Measurements from ENCODE around the gene RHBDF1.
A peak's percentile ranks its signal among the peaks of the same experiment; 100 is the strongest.

The RHBDF1 gene, protein sequence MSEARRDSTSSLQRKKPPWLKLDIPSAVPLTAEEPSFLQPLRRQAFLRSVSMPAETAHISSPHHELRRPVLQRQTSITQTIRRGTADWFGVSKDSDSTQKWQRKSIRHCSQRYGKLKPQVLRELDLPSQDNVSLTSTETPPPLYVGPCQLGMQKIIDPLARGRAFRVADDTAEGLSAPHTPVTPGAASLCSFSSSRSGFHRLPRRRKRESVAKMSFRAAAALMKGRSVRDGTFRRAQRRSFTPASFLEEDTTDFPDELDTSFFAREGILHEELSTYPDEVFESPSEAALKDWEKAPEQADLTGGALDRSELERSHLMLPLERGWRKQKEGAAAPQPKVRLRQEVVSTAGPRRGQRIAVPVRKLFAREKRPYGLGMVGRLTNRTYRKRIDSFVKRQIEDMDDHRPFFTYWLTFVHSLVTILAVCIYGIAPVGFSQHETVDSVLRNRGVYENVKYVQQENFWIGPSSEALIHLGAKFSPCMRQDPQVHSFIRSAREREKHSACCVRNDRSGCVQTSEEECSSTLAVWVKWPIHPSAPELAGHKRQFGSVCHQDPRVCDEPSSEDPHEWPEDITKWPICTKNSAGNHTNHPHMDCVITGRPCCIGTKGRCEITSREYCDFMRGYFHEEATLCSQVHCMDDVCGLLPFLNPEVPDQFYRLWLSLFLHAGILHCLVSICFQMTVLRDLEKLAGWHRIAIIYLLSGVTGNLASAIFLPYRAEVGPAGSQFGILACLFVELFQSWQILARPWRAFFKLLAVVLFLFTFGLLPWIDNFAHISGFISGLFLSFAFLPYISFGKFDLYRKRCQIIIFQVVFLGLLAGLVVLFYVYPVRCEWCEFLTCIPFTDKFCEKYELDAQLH

DNA sequence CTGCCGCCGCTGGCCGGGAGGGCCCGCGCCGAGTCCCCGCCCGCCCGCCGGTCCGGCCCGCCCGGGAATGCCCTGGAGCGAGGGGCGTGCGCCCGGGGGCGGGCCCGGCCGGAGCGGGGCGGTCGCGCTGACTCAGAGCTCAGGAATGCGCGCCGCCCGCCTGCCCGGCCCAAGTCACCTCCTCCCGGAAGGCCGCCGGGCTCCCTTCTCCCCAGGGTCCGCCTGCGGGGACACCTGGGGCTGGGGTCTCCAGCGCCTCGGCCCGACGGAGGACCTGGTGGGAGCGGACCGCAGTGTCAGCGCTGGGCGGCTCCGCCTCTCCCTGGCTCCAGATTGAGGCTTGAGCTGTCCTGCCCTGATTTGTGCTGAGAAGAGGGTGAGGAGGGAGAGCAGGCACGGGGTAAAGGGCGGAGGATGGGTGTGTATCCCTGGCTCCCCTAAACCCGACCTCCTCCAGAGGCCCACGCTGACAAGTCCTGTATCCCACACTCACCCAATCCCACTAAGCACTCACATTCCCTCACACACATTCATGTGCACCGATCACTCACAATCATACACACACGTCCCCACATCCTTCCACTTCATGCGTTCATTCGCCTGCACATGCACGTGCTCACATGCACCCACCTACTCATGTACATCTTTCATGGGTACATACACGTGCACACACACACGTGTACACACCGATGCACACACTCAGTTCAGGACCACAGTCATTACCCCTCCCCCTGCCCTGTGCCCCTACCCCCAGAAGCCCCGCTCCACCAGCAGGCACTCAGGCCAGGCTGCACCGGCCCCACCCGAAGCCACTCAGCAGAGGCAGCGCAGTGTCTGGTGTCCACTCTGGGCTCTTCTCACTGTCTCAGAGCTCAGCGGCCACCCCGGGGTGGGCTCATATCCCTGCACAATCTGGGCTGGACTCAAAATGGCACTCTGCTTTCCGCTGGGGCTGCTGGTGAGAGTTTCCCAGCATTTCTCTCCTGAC, at the start of gene RHBDF1:
Gene RHBDF1, minus strand, starts transcription at position 71 of the 988 bp plus-strand sequence. CDS start 7,616 bp downstream, outside the sequence.
- DNase-seq = peak; percentile 72

DNA sequence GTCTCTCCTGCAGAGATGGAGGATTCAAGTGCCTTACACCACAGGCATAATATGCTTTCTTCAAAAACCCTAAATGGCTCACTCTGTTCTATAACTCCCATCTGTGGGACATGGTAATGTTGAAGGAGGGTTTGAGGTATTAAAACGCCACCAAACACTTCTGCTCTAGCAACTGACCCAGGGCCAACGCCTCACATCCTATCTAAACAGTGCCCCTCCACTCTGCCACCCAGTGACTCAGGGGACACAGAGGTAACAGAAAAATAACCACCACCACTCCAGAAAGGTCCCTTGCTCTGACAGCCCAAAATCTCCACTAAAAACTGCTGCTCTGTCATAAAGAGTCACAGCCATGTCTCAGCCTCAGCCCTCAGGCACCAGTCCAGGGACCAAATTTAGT, 48.3 kb upstream of the RHBDF1 start:
- DNase-seq = no peak

DNA sequence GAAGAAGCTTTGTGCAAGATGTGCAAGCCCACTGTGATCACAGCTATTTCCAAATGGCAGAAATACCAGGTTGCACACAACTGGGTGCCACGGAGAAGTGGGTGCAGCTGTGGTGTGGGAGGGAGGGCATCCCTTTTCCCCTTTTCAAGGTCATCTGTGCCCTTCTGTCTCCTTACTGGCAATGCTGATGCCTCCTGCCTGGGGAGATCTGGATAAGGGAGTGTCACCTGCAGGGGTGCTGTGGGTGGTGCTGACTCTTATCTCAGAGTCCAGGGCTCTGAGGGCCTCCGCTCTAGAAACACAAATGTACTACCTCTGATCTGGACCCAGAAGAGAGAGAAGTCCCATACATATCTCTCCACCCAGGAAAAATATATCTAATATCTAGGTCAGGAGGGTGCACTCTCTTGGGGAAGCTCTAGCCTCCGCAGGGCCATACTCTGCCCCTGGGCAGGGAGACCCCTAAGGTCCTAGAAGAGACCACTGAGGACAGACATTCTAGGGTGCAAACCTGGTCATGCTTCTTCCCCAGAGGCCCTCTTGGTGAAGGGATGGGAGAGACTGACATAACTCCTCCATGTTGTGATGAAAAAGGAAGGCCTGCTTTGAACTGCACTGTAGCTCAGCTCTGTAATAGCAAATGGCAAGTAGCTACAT, 47.5 kb upstream of the RHBDF1 start:
- no peak for DNase-seq

DNA sequence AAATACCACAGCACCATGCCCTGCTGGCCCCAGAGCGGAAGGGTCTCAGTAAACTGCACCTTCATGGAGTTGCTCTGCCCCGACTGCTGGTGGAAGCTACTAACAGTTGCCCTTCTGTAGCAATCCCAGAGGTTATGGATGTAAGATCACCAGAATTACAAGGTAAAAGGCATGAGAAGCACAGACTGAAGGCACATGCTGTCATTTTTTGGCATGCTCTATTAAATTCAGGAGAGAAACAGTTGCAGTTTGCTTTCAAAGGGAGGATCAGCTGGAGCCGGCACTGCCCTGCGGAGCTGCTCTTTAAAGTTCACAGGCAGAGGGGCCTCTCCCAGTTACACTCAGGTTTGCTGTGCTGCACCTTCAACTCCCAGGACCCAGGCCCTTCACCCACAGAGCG, 46.9 kb upstream of the RHBDF1 start:
- no peak for DNase-seq

DNA sequence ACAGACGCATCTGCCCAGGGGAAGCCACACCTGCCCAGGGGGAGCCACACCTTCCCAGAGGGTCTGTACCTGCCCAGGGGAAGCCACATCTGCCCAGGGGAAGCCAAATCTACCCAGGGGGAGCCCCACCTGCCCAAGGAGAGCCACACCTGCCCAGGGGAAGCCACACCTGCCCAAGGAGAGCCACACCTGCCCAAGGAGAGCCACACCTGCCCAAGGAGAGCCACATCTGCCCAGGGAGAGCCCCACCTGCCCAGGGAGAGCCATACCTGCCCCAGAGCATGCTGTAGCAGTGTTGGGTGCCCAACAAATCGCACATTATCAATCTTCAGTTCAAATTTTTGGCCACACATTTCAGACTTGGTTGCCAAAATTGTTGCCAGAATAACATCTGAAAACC, 46.4 kb upstream of the RHBDF1 start:
- DNase-seq = no peak

DNA sequence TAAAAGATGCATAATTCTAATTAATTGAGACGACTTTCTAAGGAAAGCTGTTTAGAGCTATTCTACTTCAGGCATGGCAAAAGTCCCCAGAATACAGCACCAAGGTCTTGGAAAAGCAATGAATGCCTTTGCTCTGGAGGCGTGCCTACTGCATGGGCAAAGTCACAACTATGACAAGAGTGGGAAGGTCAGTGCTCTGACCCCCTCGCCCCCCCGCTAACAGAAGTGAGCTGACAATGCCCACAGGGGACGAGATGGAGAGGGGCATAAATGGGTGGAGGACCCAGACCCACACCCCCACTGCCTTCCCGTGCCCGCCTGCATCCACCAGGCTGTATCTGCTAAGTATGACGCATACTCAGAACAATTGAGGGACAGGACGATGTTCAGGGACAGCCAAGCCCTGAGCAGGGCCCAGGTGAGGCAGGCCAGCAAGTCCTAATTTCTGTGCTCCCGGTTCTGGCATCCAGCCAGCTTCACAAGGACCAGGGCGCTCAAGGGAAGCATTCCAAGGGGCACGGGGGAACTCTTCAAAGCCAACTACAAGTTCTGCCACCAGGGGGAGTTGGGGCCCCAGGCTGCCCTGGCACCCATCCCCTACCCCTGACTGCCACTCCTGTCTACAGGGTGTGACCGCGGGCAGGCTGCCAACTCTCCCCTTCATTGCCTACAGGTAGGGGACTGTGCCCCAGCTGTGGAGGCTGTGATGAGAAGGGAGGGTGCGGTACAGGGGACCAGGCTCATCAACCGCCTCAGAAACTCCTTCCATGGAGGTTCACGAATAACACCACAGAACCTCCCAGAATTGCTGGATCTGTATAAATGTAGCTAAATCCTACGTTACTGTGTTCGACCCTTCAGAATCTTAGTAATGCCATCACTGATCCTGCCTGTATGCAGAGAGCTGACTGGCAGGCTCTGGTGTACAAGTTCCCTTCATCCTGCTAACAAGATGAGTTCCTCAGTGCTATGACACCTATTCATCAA, 45.2 kb upstream of the RHBDF1 start:
- DNase-seq = no peak

DNA sequence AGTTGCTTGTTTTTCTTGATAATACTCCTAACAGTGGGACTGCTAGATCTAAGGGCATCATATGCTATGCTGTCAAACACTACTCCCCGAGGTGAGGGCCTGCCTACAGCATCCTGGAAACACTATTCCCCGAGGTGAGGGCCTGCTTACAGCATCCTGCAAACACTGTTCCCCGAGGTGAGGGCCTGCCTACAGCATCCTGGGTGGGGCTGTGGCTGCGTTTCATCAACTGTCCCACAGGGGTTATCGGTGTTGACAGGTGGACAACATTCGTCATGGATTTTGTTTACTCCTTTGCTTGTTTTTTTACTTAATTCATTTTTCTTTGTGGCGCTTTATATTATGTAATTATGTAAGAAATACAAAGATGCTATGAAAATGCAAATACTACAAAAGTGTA, 43.6 kb upstream of the RHBDF1 start:
- no peak for DNase-seq

DNA sequence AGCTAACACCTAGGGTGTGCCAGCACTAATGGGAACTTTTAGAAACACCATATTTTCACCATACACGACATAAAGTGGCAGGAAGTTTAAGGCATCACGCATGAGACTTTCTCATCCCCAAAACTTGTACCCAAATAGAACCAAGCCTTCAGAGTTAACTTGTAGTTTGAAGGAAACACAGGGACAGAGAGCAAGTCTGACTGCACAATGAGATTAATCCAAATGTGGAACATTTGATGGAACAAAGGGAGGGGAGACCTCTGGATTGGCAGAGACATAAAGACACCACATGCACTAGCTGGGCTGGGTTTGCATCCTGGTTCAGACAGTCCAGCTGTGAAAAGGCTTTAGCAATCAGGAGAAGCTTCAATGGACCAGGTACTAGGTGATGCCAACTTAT, 41.9 kb upstream of the RHBDF1 start:
- no peak for DNase-seq

DNA sequence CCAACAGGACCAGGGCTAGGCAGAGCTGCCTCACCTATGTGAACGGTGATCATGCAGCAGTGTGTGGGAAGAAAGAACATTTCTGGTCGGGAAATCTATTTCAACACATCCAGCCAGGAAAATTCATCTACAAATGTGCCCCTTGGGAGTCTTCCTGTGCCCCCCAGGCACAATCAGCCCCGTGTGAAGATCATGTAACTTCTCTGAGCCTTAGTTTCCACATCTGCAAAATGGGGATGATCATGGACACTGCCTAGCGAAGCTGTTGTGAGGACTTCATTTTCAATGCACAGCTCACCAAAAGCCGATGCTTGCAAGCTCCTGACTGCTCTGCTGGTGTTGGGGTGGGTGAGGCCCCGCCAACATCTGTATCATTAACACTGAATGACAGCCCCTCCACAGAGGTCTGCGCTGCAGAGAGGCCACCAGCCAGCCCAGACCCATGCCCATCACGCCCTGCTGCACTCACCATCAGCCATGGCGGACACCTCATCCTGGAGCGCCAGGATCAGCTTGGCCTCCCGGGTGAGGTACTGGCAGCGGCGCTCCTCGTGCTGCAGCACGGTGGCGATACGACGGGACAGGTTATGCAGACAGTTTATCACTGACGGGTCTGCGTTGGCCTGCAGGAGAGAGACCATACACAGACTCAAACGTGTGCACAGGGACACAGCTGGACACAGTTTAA, 39.9 kb upstream of the RHBDF1 start:
- DNase-seq = no peak

DNA sequence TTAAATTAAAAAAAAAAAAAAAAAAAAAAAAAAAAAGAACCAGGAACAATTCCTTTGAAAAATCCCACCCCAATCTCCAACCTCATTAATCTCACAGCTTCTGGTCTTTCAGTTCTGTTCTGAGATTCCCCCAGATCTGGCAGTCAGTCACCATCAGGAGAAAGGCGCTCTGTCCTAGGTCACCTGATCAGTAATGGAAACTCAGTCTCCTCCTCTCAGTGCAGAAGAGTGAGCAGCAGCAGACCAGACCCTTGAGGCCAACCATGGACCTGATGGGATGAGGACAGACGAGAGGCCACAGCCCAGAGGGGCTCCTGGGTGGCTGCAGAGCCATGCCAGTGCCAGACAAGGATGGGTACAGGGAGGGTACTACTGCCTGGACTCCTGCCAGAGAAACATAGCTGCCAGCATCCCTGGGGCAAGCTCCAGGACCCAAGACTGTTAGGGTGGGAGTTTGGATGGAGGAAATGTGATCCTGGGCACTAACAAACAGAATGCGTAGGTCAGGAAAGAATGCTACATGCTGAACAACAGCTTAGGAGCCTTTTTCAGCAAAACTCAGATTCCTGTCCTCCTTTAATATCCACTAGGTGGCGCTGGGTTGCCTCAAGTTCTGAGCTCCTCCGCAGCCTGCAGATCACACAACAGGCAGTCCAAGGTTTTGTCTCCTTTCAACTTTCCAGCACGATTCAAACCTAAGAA, 34.3 kb upstream of the RHBDF1 start:
- DNase-seq = no peak

DNA sequence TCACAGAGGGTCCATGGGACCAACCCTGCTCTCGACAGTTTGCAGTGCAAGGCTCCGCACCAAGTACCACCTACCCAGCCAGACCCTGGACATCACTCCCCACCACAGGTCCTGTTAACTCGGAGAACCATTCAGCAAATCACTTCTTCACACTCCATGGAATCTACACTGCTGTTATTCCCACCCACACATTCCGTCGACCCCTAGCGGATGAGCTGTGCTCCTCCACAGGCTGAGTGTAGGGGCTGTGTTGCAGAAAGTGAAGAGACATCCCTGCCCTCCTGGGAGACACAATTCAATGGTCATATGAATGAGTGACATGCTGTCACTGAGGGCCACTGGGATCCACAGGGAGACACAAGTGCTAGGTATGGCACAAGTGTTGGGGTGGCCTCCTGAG, 33.1 kb upstream of the RHBDF1 start:
- no peak for DNase-seq

DNA sequence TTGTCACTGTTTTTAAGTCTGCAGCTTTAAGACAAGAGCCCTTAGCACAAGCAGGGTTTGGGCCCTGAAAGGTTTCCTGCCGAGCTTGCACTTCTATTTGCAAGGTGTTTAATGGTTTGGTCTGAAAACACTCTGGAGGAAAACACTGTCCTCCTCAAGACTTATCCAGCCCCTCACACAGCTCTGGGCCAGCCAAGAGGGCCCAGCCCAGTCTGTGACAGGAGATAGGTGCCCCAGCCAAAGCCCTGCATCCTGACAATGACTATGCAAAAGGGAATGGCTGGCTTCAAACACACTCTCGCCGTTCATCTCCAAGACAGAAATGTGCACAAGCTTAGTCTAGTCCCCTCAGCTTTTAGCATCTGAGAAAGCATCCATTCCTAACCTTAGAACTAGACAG, 32.5 kb upstream of the RHBDF1 start:
- no peak for DNase-seq

DNA sequence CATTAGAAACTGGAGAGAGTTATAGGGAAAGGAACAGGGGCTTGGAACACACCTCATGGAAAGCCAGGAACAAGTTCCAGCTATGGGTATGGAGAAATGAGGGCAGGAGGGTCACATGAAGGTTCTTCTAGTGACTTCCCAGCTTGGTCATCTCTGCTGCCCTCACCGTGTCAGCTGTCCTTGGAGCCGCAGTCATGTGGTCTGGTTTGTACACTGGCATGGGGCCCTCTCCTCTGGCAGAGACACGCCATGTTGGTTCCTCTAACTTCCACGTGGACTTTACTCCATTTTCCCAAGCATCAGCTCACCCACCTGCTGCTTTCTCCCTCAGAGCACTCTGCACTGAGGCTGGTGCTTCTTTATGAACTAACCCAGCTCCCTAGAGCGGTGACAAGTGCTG, 31.9 kb upstream of the RHBDF1 start:
- DNase-seq = no peak

DNA sequence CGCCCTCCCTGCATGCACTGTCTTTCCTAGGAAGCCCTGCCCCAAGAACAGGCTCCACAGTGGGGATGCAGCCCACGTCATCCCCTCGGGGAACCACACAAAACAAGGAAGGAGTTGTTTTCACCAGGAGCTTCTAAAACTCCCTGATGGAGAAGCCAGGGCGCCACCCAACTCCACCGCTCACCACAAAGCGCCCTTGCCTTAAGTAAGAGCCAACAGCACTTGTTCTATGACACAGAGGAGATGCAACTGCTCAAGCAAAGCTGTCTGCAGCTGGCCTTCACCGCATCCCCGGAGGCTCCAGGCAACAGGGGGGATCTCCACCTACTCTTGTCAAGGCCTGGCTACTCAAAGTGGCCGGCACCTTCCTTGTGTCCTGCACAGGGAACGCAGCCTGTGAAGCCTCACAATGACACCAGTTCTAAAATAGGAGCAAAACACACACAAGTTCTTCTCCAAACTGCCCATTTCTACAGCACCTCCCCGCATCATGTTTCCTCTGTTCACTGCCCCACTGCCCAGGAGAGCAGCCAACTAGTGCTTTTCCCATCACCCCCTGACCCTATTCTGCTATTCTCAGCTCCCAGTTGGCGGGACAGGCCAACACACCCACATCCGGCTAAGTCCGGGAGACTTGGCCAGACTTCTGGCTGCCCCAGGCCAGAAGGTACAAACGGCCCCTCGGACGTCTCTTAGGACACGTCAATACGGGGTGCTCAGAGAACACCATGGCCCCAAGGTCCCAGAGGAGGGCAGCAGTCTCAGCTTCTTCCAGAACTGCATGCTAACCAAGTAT, 29.8 kb upstream of the RHBDF1 start:
- no peak for DNase-seq

DNA sequence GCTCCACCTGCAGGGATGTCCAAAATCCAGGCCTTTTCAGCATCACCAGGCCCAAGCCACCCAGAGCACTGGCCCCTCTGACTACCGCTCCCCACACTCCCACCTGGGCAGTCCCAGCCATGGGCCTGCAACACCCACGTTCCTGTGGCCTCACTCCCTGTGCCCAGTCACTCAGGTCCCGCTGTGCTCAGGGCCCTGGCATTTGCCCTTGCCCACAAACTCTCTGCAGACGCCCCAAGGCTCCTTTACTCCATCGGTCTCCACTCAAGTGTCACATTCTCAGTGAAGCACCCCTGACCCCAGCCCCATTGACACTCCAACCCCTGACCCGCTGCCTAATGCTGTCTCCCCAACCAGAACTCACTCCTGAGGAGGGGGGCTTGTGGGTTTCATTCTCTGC, 29.2 kb upstream of the RHBDF1 start:
- DNase-seq = no peak

DNA sequence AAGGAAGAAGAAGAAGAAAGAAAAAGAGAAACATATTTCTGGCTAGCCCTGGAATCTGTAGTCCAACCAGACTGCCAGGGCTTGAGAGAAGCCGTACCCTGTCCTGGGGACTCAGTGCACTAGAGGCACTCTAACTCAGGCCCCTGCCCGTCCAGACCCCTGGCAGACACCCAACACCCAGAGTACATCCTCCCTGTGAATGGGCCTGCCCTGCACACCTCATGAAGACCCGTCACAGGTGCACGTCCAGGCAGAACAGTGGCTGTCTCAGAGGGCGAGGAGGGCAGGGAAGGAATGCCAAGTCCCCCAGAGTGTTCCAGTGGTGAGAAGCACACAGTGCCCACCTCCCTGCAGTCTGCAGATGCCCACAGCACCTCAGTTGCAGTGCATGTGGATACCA, 28.6 kb upstream of the RHBDF1 start:
- no peak for DNase-seq

DNA sequence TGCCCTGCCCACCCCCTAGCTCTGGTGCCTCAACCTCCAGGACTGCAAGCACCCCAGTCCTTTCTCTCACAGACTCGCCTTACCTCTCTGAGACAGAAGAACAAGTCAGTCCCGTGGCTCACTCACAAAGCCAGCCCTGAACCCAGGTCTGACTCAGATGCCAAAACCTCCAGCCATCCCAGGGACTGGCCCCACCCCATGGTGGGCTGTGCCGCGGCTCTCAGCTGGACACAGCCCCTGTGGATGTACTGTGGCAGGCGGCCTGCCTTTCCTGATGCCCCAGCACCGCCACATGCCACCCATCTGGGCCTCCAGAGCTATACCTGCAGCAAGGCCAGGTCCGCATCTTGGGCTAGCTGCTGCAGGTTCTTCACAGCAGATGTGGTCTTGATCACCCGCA, 25.4 kb upstream of the RHBDF1 start:
- no peak for DNase-seq

DNA sequence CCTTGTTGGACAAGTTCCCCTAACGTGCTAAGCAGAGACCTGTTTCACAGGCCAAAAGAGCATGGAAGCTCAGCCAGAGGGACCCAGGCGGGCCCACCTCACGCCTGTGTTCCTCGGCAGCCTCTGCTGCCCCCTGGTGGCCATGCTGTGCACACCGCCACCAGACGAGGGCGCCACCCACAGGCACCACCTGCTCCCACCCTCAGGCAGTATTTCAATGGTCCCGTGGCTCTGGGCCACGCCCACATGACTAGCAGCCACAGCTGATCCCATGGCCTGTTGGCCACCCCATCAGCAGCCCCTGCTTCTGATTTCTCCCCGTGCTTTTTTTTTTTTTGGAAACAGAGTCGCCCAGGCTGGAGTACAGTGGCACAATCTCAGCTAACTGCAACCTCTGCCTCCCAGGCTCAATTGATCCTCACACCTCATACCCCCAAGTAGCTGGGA, 24.5 kb upstream of the RHBDF1 start:
- DNase-seq = peak; percentile 90

DNA sequence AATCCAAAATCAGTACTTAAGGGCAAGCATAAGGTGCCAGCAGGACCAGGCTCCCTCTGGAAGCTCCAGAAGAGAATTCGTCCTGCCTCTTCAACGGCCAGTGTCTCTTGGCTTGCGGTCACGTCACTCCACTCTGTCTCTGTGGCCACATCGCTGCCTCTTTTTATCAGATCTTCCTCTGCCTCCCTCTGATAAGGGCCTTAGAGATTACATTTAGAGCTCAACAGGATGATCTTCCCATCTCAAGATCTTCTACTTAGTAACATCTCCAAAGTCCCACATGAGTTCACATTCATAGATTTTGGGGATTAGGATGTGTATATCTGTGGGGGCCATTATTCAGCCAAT, 22.5 kb upstream of the RHBDF1 start:
- no peak for DNase-seq

Measured in right forelimb (tissue), 1 donor.